H1 (cell line): Measurements from ENCODE around the gene SND1. TPM values are rescaled to one million over a fixed set of nuclear protein-coding genes. Genes with fewer than 3 reads are reported as not detected.

Source experiments
- CTCF ChIA-PET: fragments of 300-600 bp; sonication (Branson Sonifier 250); formaldehyde crosslinking; loops from one replicate; lab custom pipeline; 2021; ENCODE audit not compliant: partially characterized antibody; lab: Charles Lee
- POLR2A ChIA-PET: fragments of 300-600 bp; sonication (Branson Sonifier 250); formaldehyde crosslinking; loops from one replicate; lab custom pipeline; 2021; ENCODE audit warnings: inconsistent platforms; ENCODE audit not compliant: partially characterized antibody; lab: Charles Lee
- DNase-seq, 2 experiments: peaks; one replicate each; pipeline versions ENCODE4 v3.0.0 to v3.0.0-alpha.2; 2010 to 2022; ENCODE audit warnings: low spot score in 2 of 2, low read depth in 1 of 2, mixed read lengths in 1 of 2
- FAIRE-seq: peaks from 2 replicates; lab custom pipeline; 2011; peaks lifted over from hg19 to GRCh38; lab: Jason Lieb, UNC
- H2AFZ ChIP-seq: 2 replicates; pipeline ENCODE4 v1.8.1; 2012; ENCODE audit warnings: low read length, inconsistent platforms
- H2AK5ac ChIP-seq: 2 replicates; pipeline ENCODE4 v1.6.1; 2013; ENCODE audit warnings: low read depth, low read length
- H2BK120ac ChIP-seq: replicated peaks from 2 replicates; pipeline ENCODE3; 2013; ENCODE audit warnings: low read depth, low read length, inconsistent platforms
- H2BK12ac ChIP-seq: 2 replicates; pipeline ENCODE4 v1.6.1; 2013; ENCODE audit warnings: low read depth, low read length
- H2BK15ac ChIP-seq: 2 replicates; pipeline ENCODE4 v1.6.1; 2013; ENCODE audit warnings: low read length
- H2BK20ac ChIP-seq: 2 replicates; pipeline ENCODE4 v1.6.1; 2013; ENCODE audit warnings: low read length
- H2BK5ac ChIP-seq: 2 replicates; pipeline ENCODE4 v1.6.1; 2013; ENCODE audit warnings: low read depth, low read length
- H3K14ac ChIP-seq: 2 replicates; pipeline ENCODE4 v1.6.1; 2013; ENCODE audit warnings: inconsistent platforms; ENCODE audit not compliant: insufficient read length
- H3K18ac ChIP-seq: 2 replicates; pipeline ENCODE4 v1.6.1; 2013; ENCODE audit warnings: low read length; ENCODE audit errors: extremely low read depth
- H3K23ac ChIP-seq: 2 replicates; pipeline ENCODE4 v1.6.1; 2013; ENCODE audit warnings: inconsistent platforms; ENCODE audit not compliant: insufficient read length
- H3K23me2 ChIP-seq: 2 replicates; pipeline ENCODE4 v1.6.1; 2013; ENCODE audit warnings: low read depth, low read length
- H3K27ac ChIP-seq: 2 replicates; pipeline ENCODE4 v1.6.1; 2011; ENCODE audit warnings: low read depth, low read length, inconsistent platforms
- H3K27me3 ChIP-seq, 4 experiments: replicated peaks in 1 of 4; 1 replicate in 1 of 4; 2 replicates in 3 of 4; pipeline versions ENCODE4 v1.6.1 to v1.8.1; 2011 to 2013; ENCODE audit warnings: low read length in 3 of 4, mild to moderate bottlenecking in 3 of 4, inconsistent platforms in 2 of 4, mixed read lengths in 2 of 4, moderate library complexity in 1 of 4; ENCODE audit not compliant: control insufficient read depth in 3 of 4, insufficient read depth in 3 of 4; ENCODE audit errors: extremely low read depth in 1 of 4
- H3K36me3 ChIP-seq, 4 experiments: 2 replicates each; pipeline versions ENCODE4 v1.6.1 to v1.8.1; 2011 to 2013; ENCODE audit warnings: mild to moderate bottlenecking in 4 of 4, low read length in 3 of 4, moderate library complexity in 2 of 4, control low read depth in 1 of 4, inconsistent platforms in 1 of 4; ENCODE audit not compliant: insufficient read depth in 4 of 4, control insufficient read depth in 2 of 4
- H3K4ac ChIP-seq: replicated peaks from 2 replicates; pipeline ENCODE3; 2013; ENCODE audit warnings: low read length, low read depth, mixed read lengths, inconsistent platforms; ENCODE audit not compliant: insufficient read length
- H3K4me1 ChIP-seq, 4 experiments: replicated peaks in 1 of 4; 1 replicate in 1 of 4; 2 replicates in 3 of 4; pipeline versions ENCODE4 v1.6.1 to v1.8.1; 2011 to 2013; ENCODE audit warnings: low read length in 3 of 4, inconsistent platforms in 2 of 4, mixed read lengths in 1 of 4; ENCODE audit not compliant: insufficient read depth in 4 of 4, control insufficient read depth in 3 of 4
- H3K4me2 ChIP-seq, 2 experiments: 2 replicates each; pipeline versions ENCODE4 v1.6.1 to v1.8.1; 2011 to 2013; ENCODE audit warnings: low read depth in 2 of 2, low read length in 2 of 2, control low read depth in 1 of 2, inconsistent platforms in 1 of 2, mild to moderate bottlenecking in 1 of 2; ENCODE audit not compliant: insufficient read depth in 1 of 2
- H3K4me3 ChIP-seq, 4 experiments: fragments of 200-600, 300-600 bp in 1 of 4; sonication (generic), shearing (Covaris generic), sonication (Bioruptor Twin) in 1 of 4; 2 replicates each; pipeline versions ENCODE4 v1.5.1 to v1.8.1; 2011 to 2016; ENCODE audit warnings: low read length in 4 of 4, low read depth in 3 of 4, control low read depth in 2 of 4, inconsistent platforms in 2 of 4, mild to moderate bottlenecking in 2 of 4, mixed read lengths in 1 of 4, moderate library complexity in 1 of 4; ENCODE audit not compliant: insufficient read depth in 2 of 4; ENCODE audit errors: extremely low read depth in 1 of 4
- H3K56ac ChIP-seq: replicated peaks from 2 replicates; pipeline ENCODE3; 2013; ENCODE audit warnings: low read depth, mild to moderate bottlenecking, mixed read lengths, low read length, inconsistent platforms; ENCODE audit not compliant: insufficient read length
- H3K79me1 ChIP-seq: 2 replicates; pipeline ENCODE4 v1.6.1; 2013; ENCODE audit warnings: low read depth, low read length, control low read depth
- H3K79me2 ChIP-seq, 2 experiments: 2 replicates each; pipeline versions ENCODE4 v1.6.1 to v1.8.1; 2012 to 2013; ENCODE audit warnings: low read length in 2 of 2, mild to moderate bottlenecking in 2 of 2, inconsistent platforms in 1 of 2; ENCODE audit not compliant: insufficient read depth in 2 of 2, control insufficient read depth in 1 of 2
- H3K9ac ChIP-seq, 4 experiments: replicated peaks in 1 of 4; 1 replicate in 1 of 4; 2 replicates in 3 of 4; pipeline versions ENCODE4 v1.6.1 to v1.8.1; 2011 to 2013; ENCODE audit warnings: low read depth in 3 of 4, low read length in 3 of 4, control low read depth in 2 of 4, mild to moderate bottlenecking in 2 of 4, moderate library complexity in 2 of 4, inconsistent platforms in 1 of 4; ENCODE audit errors: extremely low read depth in 1 of 4
- H3K9me3 ChIP-seq, 2 experiments: 2 replicates each; pipeline versions ENCODE4 v1.6.1 to v1.8.1; 2012 to 2013; ENCODE audit warnings: mild to moderate bottlenecking in 2 of 2, moderate library complexity in 2 of 2, control low read depth in 1 of 2, inconsistent platforms in 1 of 2, low read depth in 1 of 2, low read length in 1 of 2, mixed read lengths in 1 of 2; ENCODE audit not compliant: insufficient read depth in 2 of 2
- H4K20me1 ChIP-seq, 2 experiments: replicated peaks in 1 of 2; 2 replicates each; pipeline versions ENCODE3 to v1.8.1; 2011 to 2013; ENCODE audit warnings: inconsistent platforms in 2 of 2, low read length in 2 of 2, mild to moderate bottlenecking in 1 of 2; ENCODE audit not compliant: insufficient read depth in 2 of 2, control insufficient read depth in 1 of 2
- H4K5ac ChIP-seq: 2 replicates; pipeline ENCODE4 v1.6.1; 2013; ENCODE audit warnings: low read length, low read depth, mixed read lengths, inconsistent platforms; ENCODE audit not compliant: insufficient read length
- H4K8ac ChIP-seq: 2 replicates; pipeline ENCODE4 v1.8.0; 2013; ENCODE audit warnings: mild to moderate bottlenecking, moderate library complexity, low read length, inconsistent platforms; ENCODE audit not compliant: insufficient read depth; ENCODE audit errors: extremely low read depth
- H4K91ac ChIP-seq: replicated peaks from 2 replicates; pipeline ENCODE3; 2013; ENCODE audit warnings: low read length, mixed read lengths, inconsistent platforms; ENCODE audit not compliant: insufficient read length
- BACH1 ChIP-seq: IDR thresholded peaks from 2 replicates; pipeline ENCODE4 v1.6.1; 2012; ENCODE audit warnings: low read length, improper control_type of control experiment
- CBX8 ChIP-seq: fragments of 300-800, 300-1000 bp; sonication (generic); IDR thresholded peaks from 2 replicates; pipeline ENCODE4 v1.7.1; 2016; ENCODE audit warnings: low read depth, low read length, borderline replicate concordance
- EGR1 ChIP-seq: IDR thresholded peaks from 2 replicates; pipeline ENCODE4 v1.6.1; 2011; ENCODE audit warnings: low read depth, low read length, borderline replicate concordance
- HDAC2 ChIP-seq, 2 experiments: fragments of 300-600 bp in 1 of 2; sonication (generic) in 1 of 2; IDR thresholded peaks; 2 replicates each; pipeline ENCODE4 v1.6.1; 2011 to 2012; ENCODE audit warnings: low read depth in 2 of 2, low read length in 2 of 2, mild to moderate bottlenecking in 2 of 2, moderate library complexity in 2 of 2, borderline replicate concordance in 1 of 2, inconsistent platforms in 1 of 2
- JUN ChIP-seq: IDR thresholded peaks from 2 replicates; pipeline ENCODE4 v1.6.1; 2011; ENCODE audit warnings: low read depth, mild to moderate bottlenecking, improper control_type of control experiment, low read length
- KDM5A ChIP-seq: fragments of 200-600 bp; IDR thresholded peaks from 2 replicates; pipeline ENCODE4 v1.7.1; 2012; ENCODE audit warnings: mild to moderate bottlenecking, low read length, inconsistent platforms, mixed read lengths
- NANOG ChIP-seq: IDR thresholded peaks from 2 replicates; pipeline ENCODE4 v1.6.1; 2011; ENCODE audit warnings: low read length, low read depth, mild to moderate bottlenecking, inconsistent platforms; ENCODE audit not compliant: insufficient read depth, poor library complexity, severe bottlenecking
- NRF1 ChIP-seq: IDR thresholded peaks from 2 replicates; pipeline ENCODE4 v1.6.1; 2011; ENCODE audit warnings: mild to moderate bottlenecking, low read depth, low read length, improper control_type of control experiment
- PHF8 ChIP-seq: fragments of 200-600 bp; sonication (generic); conservative IDR thresholded peaks from 2 replicates; pipeline ENCODE4 v1.7.1; 2012; ENCODE audit warnings: low read depth, mild to moderate bottlenecking, inconsistent platforms, low read length, moderate library complexity
- RFX5 ChIP-seq: IDR thresholded peaks from 2 replicates; pipeline ENCODE4 v1.6.1; 2011; ENCODE audit warnings: low read depth, low read length, improper control_type of control experiment, borderline replicate concordance
- SP1 ChIP-seq: IDR thresholded peaks from 2 replicates; pipeline ENCODE4 v1.6.1; 2011; ENCODE audit warnings: low read depth, low read length
- TEAD4 ChIP-seq: IDR thresholded peaks from 2 replicates; pipeline ENCODE4 v1.6.1; 2012; ENCODE audit warnings: low read depth, low read length, inconsistent platforms, mixed read lengths
- ZNF274 ChIP-seq: IDR thresholded peaks from 2 replicates; pipeline ENCODE4 v1.7.0; 2012; ENCODE audit warnings: low read length, borderline replicate concordance; ENCODE audit errors: extremely low read depth
- WGBS, 2 experiments: shearing (Covaris generic) in 1 of 2; methylation state at CpG; one replicate each; pipeline versions ENCODE4 v1.1.6 to v1.1.7; 2013 to 2015; ENCODE audit warnings: low lambda C conversion rate in 2 of 2, mixed read lengths in 2 of 2, inconsistent platforms in 1 of 2, low coverage in 1 of 2, missing lambda C conversion rate in 1 of 2; ENCODE audit not compliant: insufficient replicate concordance in 2 of 2, insufficient coverage in 1 of 2, insufficient read length in 1 of 2; ENCODE audit errors: extremely low coverage in 1 of 2, missing lambda C conversion rate in 1 of 2; 5-methylcytosine and 5-hydroxymethylcytosine counted together
- polyA plus RNA-seq, 7 experiments: library from polyadenylated mRNA; depleted of rRNA in 3 of 7; stranded (reverse) in 5 of 7; unstranded in 2 of 7; fragments of >200 nt in 5 of 7; fragments of 200-250 nt in 2 of 7; gene quantifications; 1 replicate in 5 of 7; 2 replicates in 1 of 7; 4 replicates in 1 of 7; pipeline versions ENCODE4 v1.2.1 to v1.2.3, GENCODE V29; 2011 to 2013; ENCODE audit warnings: missing spikeins in 2 of 7, mixed read lengths in 2 of 7
- total RNA-seq: library from RNA; stranded (reverse); fragmentation: NEBNext Ultra II Directional; extraction: Animal tissue kit (Norgen Biotek cat#: 25700); gene quantifications from 2 replicates; pipeline ENCODE4 v1.2.1, GENCODE V29; 2021
- TF ChIP-seq, protein P1 (sequence below): IDR thresholded peaks from 2 replicates; pipeline ENCODE4 v1.6.1; 2011; ENCODE audit warnings: low read depth, mild to moderate bottlenecking, low read length; ENCODE audit not compliant: insufficient read depth

SND1 gene
- total and polyA plus RNA-seq, 2 of the 8 experiments (the other 6 are each of a cell fraction or from before 2014, with no cell fraction given) = 122 to 290 TPM

- no peak for FAIRE-seq
- no peak for DNase-seq
- H2BK15ac ChIP-seq = no peak overlapping the region
- TF ChIP-seq SP1 (no peak), NRF1 (no peak), ZNF274 (no peak), KDM5A (no peak), NANOG (no peak), EGR1 (no peak), PHF8 (no peak), TEAD4 (no peak), BACH1 (no peak), JUN (no peak), RFX5 (no peak), CBX8 (no peak), HDAC2 (IDR thresholded peaks at IDR 0.05; ENCODE audit: borderline replicate concordance in 1 of 2, low read depth in 2 of 2, low read length in 2 of 2) (no peak)
- TF ChIP-seq, protein P1, sequence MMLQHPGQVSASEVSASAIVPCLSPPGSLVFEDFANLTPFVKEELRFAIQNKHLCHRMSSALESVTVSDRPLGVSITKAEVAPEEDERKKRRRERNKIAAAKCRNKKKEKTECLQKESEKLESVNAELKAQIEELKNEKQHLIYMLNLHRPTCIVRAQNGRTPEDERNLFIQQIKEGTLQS = no peak
Measured at GRCh38 chr7:127817466-127817865, 165.5 kb downstream of the SND1 start.

More at GRCh38 chr7:127817466-127817865, 165.5 kb downstream of the SND1 start:
- Histone ChIP-seq H3K79me1 (peaks cover 4% of the 10 kb centered on the region; the same call in 1 of the 2 replicates), H3K36me3 (no peaks in the 10 kb centered on the region), H3K56ac (no peak overlapping the region), H3K4me1 (peaks cover 1 to 17% (median 10%) of the 10 kb centered on the region in 4 experiments; a peak in 4 of 7 replicates), H4K91ac (no peak overlapping the region), H2AFZ (no peak overlapping the region), H3K9ac (no peak overlapping the region), H3K27me3 (no peaks in the 10 kb centered on the region), H3K9me3 (no peaks in the 10 kb centered on the region), H2BK120ac (no peak overlapping the region), H3K27ac (no peak overlapping the region), H4K8ac (no peak overlapping the region), H2BK12ac (no peak overlapping the region), H2BK20ac (no peak overlapping the region), H3K4me3 (no peak overlapping the region), H4K5ac (no peak overlapping the region), H2BK5ac (no peak overlapping the region), H3K14ac (no peak overlapping the region), H3K4me2 (no peak overlapping the region), H3K23me2 (no peaks in the 10 kb centered on the region), H3K18ac (no peak overlapping the region), H3K79me2 (peaks cover 0 to 81% of the 10 kb centered on the region in 2 experiments; a peak in 3 of 4 replicates), H2AK5ac (no peak overlapping the region), H3K4ac (no peak overlapping the region), H4K20me1 (peaks cover 14 to 21% of the 10 kb centered on the region in 2 experiments), H3K23ac (no peak overlapping the region)
- ChIA-PET POLR2A (no interaction called here), CTCF (interaction anchor here (0.6 kb wide), 1 partner anchor 55 kb away, joined by 3 read pairs; no protein-coding TSS in a partner anchor)
- 93% methylated on average over 3 of the region's 3 CpGs; no CpG with 5 or more reads in 1 of the 2 experiments for WGBS, 2 experiments
